ENCODE data around the gene GLG1.
"Not testable (repeated sequence)": the region's sequence is repeated elsewhere in the genome, so short reads cannot be mapped to it uniquely, and the experiment has no call there.

The GLG1 gene

GRCh38 chr16:74412775-74413390 is 194.0 kb downstream of the GLG1 start:
- not testable (repeated sequence) for H3K27me3 ChIP-seq (ENCODE audit: insufficient read depth, low read length); H3K27ac ChIP-seq (ENCODE audit: low read depth, low read length); H3K9ac ChIP-seq (ENCODE audit: low read depth, low read length); H3K9me3 ChIP-seq (ENCODE audit: insufficient read depth, low read depth, low read length); H3K36me3 ChIP-seq (ENCODE audit: insufficient read depth, low read length); H3K4me1 ChIP-seq (ENCODE audit: insufficient read depth, low read length); H3K4me3 ChIP-seq (ENCODE audit: low read length)
- WGBS = 86% methylated on average over 6 of the region's 10 CpGs

- not testable (repeated sequence) for H3K27me3 ChIP-seq (ENCODE audit: insufficient read depth, low read length); H3K27ac ChIP-seq (ENCODE audit: low read depth, low read length); H3K9me3 ChIP-seq (ENCODE audit: insufficient read depth, low read depth, low read length); H3K36me3 ChIP-seq (ENCODE audit: insufficient read depth, low read length); H3K9ac ChIP-seq (ENCODE audit: low read depth, low read length); H3K4me1 ChIP-seq (ENCODE audit: insufficient read depth, low read length); H3K4me3 ChIP-seq (ENCODE audit: low read length)
- 73% methylated on average over 3 of the region's 13 CpGs for WGBS
Observed at GRCh38 chr16:74412138-74412774, 194.7 kb downstream of the GLG1 start.

- not testable (repeated sequence) for H3K27ac ChIP-seq (ENCODE audit: low read depth, low read length); H3K36me3 ChIP-seq (ENCODE audit: insufficient read depth, low read length); H3K4me3 ChIP-seq (ENCODE audit: low read length); H3K4me1 ChIP-seq (ENCODE audit: insufficient read depth, low read length); H3K9ac ChIP-seq (ENCODE audit: low read depth, low read length); H3K9me3 ChIP-seq (ENCODE audit: insufficient read depth, low read depth, low read length); H3K27me3 ChIP-seq (ENCODE audit: insufficient read depth, low read length)
- WGBS = 97% methylated on average over 6 of the region's 9 CpGs
Observed at GRCh38 chr16:74410981-74411380, 195.9 kb downstream of the GLG1 start.

- not testable (repeated sequence) for H3K4me3 ChIP-seq (ENCODE audit: low read length); H3K27ac ChIP-seq (ENCODE audit: low read depth, low read length); H3K27me3 ChIP-seq (ENCODE audit: insufficient read depth, low read length); H3K4me1 ChIP-seq (ENCODE audit: insufficient read depth, low read length); H3K36me3 ChIP-seq (ENCODE audit: insufficient read depth, low read length); H3K9me3 ChIP-seq (ENCODE audit: insufficient read depth, low read depth, low read length); H3K9ac ChIP-seq (ENCODE audit: low read depth, low read length)
- WGBS = 84% methylated on average over 4 of the region's 18 CpGs
Observed at GRCh38 chr16:74410057-74410957, 196.6 kb downstream of the GLG1 start.

GRCh38 chr16:74409185-74409981 is 197.5 kb downstream of the GLG1 start:
- H3K27me3 ChIP-seq (ENCODE audit: insufficient read depth, low read length); H3K4me1 ChIP-seq (ENCODE audit: insufficient read depth, low read length); H3K9ac ChIP-seq (ENCODE audit: low read depth, low read length); H3K27ac ChIP-seq (ENCODE audit: low read depth, low read length); H3K36me3 ChIP-seq (ENCODE audit: insufficient read depth, low read length); H3K9me3 ChIP-seq (ENCODE audit: insufficient read depth, low read depth, low read length); H3K4me3 ChIP-seq (ENCODE audit: low read length): not testable (repeated sequence)
- 94% methylated on average over 7 of the region's 15 CpGs for WGBS

- not testable (repeated sequence) for H3K9me3 ChIP-seq (ENCODE audit: insufficient read depth, low read depth, low read length); H3K4me1 ChIP-seq (ENCODE audit: insufficient read depth, low read length); H3K27me3 ChIP-seq (ENCODE audit: insufficient read depth, low read length); H3K9ac ChIP-seq (ENCODE audit: low read depth, low read length); H3K27ac ChIP-seq (ENCODE audit: low read depth, low read length); H3K36me3 ChIP-seq (ENCODE audit: insufficient read depth, low read length)
- WGBS = 26% methylated on average over 7 of the region's 23 CpGs
- H3K4me3 ChIP-seq (ENCODE audit: low read length) = peak overlapping the region; percentile 31
Observed at GRCh38 chr16:74407362-74407705, 199.6 kb downstream of the GLG1 start.

- WGBS = 0% methylated on average over 10 of the region's 71 CpGs
- not testable (repeated sequence) for H3K9me3 ChIP-seq (ENCODE audit: insufficient read depth, low read depth, low read length); H3K27ac ChIP-seq (ENCODE audit: low read depth, low read length); H3K9ac ChIP-seq (ENCODE audit: low read depth, low read length); H3K4me1 ChIP-seq (ENCODE audit: insufficient read depth, low read length); H3K36me3 ChIP-seq (ENCODE audit: insufficient read depth, low read length); H3K27me3 ChIP-seq (ENCODE audit: insufficient read depth, low read length)
- peak overlapping the region; percentile 31 for H3K4me3 ChIP-seq (ENCODE audit: low read length)
Observed at GRCh38 chr16:74406600-74407361, 200.1 kb downstream of the GLG1 start.

- not testable (repeated sequence) for H3K4me1 ChIP-seq (ENCODE audit: insufficient read depth, low read length)
- 54% methylated on average over 2 of the region's 14 CpGs for WGBS
Observed at GRCh38 chr16:74404148-74404933, 202.6 kb downstream of the GLG1 start.

GRCh38 chr16:74400238-74400637 is 206.7 kb downstream of the GLG1 start:
- not testable (repeated sequence) for H3K36me3 ChIP-seq (ENCODE audit: insufficient read depth, low read length); H3K4me1 ChIP-seq (ENCODE audit: insufficient read depth, low read length); H3K9ac ChIP-seq (ENCODE audit: low read depth, low read length); H3K27me3 ChIP-seq (ENCODE audit: insufficient read depth, low read length); H3K27ac ChIP-seq (ENCODE audit: low read depth, low read length); H3K9me3 ChIP-seq (ENCODE audit: insufficient read depth, low read depth, low read length); H3K4me3 ChIP-seq (ENCODE audit: low read length)
- 92% methylated on average over 3 of the region's 4 CpGs for WGBS

More at GRCh38 chr16:74404148-74404933, 202.6 kb downstream of the GLG1 start:
- not testable (repeated sequence) for H3K36me3 ChIP-seq (ENCODE audit: insufficient read depth, low read length); H3K4me3 ChIP-seq (ENCODE audit: low read length); H3K9ac ChIP-seq (ENCODE audit: low read depth, low read length); H3K9me3 ChIP-seq (ENCODE audit: insufficient read depth, low read depth, low read length); H3K27ac ChIP-seq (ENCODE audit: low read depth, low read length); H3K27me3 ChIP-seq (ENCODE audit: insufficient read depth, low read length)

- not testable (repeated sequence) for H3K9ac ChIP-seq (ENCODE audit: low read depth, low read length); H3K4me1 ChIP-seq (ENCODE audit: insufficient read depth, low read length); H3K27ac ChIP-seq (ENCODE audit: low read depth, low read length); H3K4me3 ChIP-seq (ENCODE audit: low read length); H3K36me3 ChIP-seq (ENCODE audit: insufficient read depth, low read length); H3K27me3 ChIP-seq (ENCODE audit: insufficient read depth, low read length); H3K9me3 ChIP-seq (ENCODE audit: insufficient read depth, low read depth, low read length)
- 92% methylated on average over 7 of the region's 15 CpGs for WGBS
Observed at GRCh38 chr16:74398212-74398895, 208.6 kb downstream of the GLG1 start.

Measured in HUES64 (cell line).